ENCODE measurements around the gene CRYBB2. TPM values are rescaled to one million over a fixed set of nuclear protein-coding genes. Genes with fewer than 3 reads are reported as not detected.
A peak's percentile ranks its signal among the peaks of the same experiment; 100 is the strongest.
"Not testable (repeated sequence)": the region's sequence is repeated elsewhere in the genome, so short reads cannot be mapped to it uniquely, and the experiment has no call there.

CRYBB2 gene
- total RNA-seq, 1 donor from 2014 or later = not detected

DNA sequence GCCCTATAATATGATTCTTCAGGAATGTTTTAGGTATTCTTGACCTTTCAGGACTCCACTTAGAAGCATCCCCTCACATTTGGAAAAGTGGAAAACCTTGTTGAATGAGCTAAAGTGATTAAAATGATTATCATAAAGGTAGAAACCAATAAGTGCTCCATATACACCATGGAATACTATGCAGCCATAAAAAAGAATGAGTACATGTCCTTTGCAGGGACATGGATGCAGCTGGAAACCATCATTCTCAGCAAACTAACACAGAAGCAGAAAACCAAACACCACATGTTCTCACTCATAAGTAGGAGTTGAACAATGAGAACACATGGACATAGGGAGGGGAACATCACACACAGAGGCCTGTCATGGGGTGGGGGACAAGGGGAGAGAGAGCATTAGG is 14.3 kb downstream of the CRYBB2 start:
- DNase-seq (ENCODE audit: low read depth, low spot score) = not testable (repeated sequence)

DNA sequence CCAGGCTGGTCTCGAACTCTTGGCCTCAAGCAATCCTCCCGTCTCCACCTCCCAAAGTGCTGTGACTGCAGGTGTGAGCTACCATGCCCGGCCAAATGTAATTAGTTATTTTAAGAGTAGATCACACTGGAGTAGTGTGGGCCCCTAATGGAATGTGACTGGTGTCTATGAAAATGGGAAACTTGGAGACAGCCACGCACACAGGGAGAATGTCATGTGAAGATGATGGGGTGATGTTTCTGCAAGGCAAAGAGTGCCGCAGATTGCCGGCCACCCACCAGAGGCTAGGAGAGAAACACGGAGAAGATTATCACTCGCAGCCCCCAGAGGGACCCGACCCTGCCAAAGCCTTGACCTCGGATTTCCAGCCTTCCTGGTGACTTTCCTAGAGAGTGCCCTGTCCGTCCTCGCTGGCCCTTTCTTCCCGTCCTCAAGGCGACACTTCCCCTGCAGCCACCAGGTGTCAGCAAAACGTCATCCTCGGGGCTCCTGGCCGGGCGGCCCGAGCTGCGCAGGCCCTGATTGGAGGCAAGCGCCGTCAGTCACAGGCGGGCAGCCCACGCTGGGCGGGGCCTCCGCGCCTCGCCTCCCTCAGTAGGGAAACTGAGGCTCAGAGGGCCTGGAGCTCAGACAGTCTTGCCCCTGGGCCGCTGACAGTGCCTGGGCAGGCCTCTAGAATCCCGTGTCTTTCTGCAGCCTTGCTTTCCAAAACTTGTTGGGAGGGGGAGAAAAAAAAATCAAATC is 16.3 kb downstream of the CRYBB2 start:
- peak; percentile 44 for DNase-seq (ENCODE audit: low read depth, low spot score)

GRCh38 chr22:25236417-25236816 is 17.0 kb downstream of the CRYBB2 start:
- DNase-seq (ENCODE audit: low read depth, low spot score) = no peak

- no peak for DNase-seq (ENCODE audit: low read depth, low spot score)
These were observed 18.1 kb downstream of the CRYBB2 start for GRCh38 chr22:25237503-25237902.

- DNase-seq (ENCODE audit: low read depth, low spot score) = not testable (repeated sequence)
These were observed 18.6 kb downstream of the CRYBB2 start for GRCh38 chr22:25238058-25238457.

DNA sequence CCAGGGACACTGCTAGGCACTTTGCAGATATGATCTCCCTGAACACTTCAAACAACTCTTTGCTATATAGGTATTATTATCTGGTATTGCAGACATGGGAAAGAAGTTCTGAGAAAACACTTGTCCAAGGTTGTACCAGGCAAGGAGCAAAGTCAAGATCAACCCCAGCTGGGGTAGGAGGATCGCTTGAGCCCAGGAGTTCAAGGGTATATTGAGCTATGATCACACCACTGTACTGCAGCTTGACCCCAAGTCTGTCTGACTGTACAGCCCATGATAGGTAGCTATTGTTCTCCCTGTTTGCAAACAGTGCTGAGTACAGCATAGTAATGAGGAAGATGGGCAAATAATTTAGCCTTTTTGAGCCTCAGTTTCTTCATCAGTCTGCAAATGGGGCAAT is 35.7 kb downstream of the CRYBB2 start:
- not testable (repeated sequence) for DNase-seq (ENCODE audit: low read depth, low spot score)

GRCh38 chr22:25267567-25267966 is 48.1 kb downstream of the CRYBB2 start:
- DNase-seq (ENCODE audit: low read depth, low spot score) = not testable (repeated sequence)

- DNase-seq (ENCODE audit: low read depth, low spot score) = not testable (repeated sequence)
These were observed 49.5 kb downstream of the CRYBB2 start for GRCh38 chr22:25268902-25269301.

DNA sequence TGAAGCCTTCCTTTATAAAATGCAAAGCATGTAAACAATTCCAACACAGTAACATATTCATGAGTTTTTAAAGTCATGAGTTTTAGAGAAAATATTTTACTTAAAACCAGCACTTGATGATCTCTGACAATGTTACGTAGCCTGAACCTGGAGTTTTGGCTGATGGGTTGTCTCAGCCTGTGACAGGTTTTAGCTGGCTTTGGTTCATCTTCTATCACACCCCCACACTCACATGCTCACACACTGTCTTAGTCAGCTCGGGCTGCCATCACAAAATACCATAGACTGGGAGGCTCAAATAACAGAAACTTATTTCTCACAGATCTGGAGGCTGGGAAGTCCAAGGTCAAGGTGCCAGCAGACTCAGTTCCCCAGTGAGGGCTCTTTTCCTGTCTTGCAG is 50.6 kb downstream of the CRYBB2 start:
- DNase-seq (ENCODE audit: low read depth, low spot score) = not testable (repeated sequence)

- DNase-seq (ENCODE audit: low read depth, low spot score) = not testable (repeated sequence)
These were observed 53.8 kb downstream of the CRYBB2 start for GRCh38 chr22:25273231-25273630.

- not testable (repeated sequence) for DNase-seq (ENCODE audit: low read depth, low spot score)
These were observed 54.5 kb downstream of the CRYBB2 start for GRCh38 chr22:25273928-25274327.

DNA sequence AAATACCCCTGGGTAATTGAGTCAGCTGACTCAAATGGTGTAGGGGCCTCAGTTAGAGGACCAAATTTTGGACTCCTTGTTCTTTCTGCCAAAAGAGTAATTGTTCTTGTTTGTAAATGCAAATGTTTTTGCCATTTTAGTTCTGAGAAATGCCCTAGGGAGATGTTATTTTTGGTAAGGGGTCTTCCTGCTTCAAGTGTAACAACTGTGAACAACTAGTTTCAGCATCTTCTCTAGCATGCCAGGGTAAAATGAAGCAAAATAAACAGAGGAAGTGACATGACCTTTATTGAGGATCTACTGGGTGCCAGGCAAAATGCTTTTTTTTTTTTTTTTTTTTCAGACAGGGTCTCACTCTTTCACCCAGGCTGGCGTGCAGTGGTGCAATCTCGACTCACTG is 60.7 kb downstream of the CRYBB2 start:
- DNase-seq (ENCODE audit: low read depth, low spot score) = not testable (repeated sequence)

Other genes with a start within 250 kb of the CRYBB2 start
- not detected in 2 replicates for gene CRYBB3, start 19.8 kb upstream of the CRYBB2 start, total RNA-seq